Transverse colon (tissue), 4 donors: Measurements from ENCODE around the gene PPIAL4G.
"Not testable (repeated sequence)": the region's sequence is repeated elsewhere in the genome, so short reads cannot be mapped to it uniquely, and the experiment has no call there.

Experiments used
- EP300 ChIP-seq: sonication (generic); formaldehyde crosslinking; IDR thresholded peaks from one replicate; pipeline ENCODE4 v1.6.1; 2017; ENCODE audit warnings: antibody characterized with exemption, low read depth
- POLR2A ChIP-seq: fragments of 450-650 bp; IDR thresholded peaks from one replicate; pipeline ENCODE4 v1.6.1; 2016; ENCODE audit warnings: antibody characterized with exemption, mild to moderate bottlenecking, moderate library complexity
- POLR2AphosphoS5 ChIP-seq, 3 donors: sonication (generic); formaldehyde crosslinking; IDR thresholded peaks; one replicate each; pipeline ENCODE4 v1.6.1; 2016; ENCODE audit warnings: antibody characterized with exemption in 3 of 3
- TF ChIP-seq, protein P1 (sequence below), 5 experiments: fragments of 200-600 bp in 3 of 5; fragments of 450-650 bp in 2 of 5; sonication (generic) in 3 of 5; IDR thresholded peaks; 1 replicate in 2 of 5; 2 replicates in 3 of 5; pipeline ENCODE4 v1.5.1; 2016 to 2017; ENCODE audit warnings: antibody characterized with exemption in 5 of 5, inconsistent platforms in 3 of 5, mild to moderate bottlenecking in 2 of 5, moderate library complexity in 1 of 5

DNA sequence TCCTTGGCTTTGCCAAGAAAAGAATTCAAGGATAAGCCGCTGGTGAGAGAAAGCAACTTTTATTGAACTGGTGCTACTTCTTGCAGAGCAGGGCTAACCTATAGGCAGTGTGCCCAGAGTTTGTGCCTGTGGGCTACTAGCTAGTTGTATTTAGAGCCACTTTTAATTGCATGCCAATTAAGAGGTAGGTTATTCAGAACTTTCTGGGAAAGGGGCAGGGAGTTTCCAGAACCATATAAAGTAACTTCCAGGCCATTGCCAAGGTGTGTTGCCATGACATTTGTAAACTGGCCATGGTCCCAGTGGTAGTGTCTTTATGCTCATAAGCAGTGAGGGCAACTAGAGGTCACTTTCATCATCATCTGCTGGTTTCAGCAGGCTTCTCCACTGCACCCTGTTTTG is 50.2 kb downstream of the PPIAL4G start:
- TF ChIP-seq, protein P1, sequence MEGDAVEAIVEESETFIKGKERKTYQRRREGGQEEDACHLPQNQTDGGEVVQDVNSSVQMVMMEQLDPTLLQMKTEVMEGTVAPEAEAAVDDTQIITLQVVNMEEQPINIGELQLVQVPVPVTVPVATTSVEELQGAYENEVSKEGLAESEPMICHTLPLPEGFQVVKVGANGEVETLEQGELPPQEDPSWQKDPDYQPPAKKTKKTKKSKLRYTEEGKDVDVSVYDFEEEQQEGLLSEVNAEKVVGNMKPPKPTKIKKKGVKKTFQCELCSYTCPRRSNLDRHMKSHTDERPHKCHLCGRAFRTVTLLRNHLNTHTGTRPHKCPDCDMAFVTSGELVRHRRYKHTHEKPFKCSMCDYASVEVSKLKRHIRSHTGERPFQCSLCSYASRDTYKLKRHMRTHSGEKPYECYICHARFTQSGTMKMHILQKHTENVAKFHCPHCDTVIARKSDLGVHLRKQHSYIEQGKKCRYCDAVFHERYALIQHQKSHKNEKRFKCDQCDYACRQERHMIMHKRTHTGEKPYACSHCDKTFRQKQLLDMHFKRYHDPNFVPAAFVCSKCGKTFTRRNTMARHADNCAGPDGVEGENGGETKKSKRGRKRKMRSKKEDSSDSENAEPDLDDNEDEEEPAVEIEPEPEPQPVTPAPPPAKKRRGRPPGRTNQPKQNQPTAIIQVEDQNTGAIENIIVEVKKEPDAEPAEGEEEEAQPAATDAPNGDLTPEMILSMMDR (IDR thresholded peaks at IDR 0.05): not testable (repeated sequence)
- TF ChIP-seq POLR2A; POLR2AphosphoS5 (IDR thresholded peaks at IDR 0.05); EP300: not testable (repeated sequence)
